ENCODE measurements around the gene CNDP2.

CNDP2 gene

GRCh38 chr18:74573053-74573452 lies 76.9 kb downstream of the CNDP2 start:
- DNase-seq = no peak
